Stimulated activated CD8-positive, alpha-beta memory T cell treated with anti-CD3 and anti-CD28 coated beads, Interleukin-7, amount 100 ng/mL, for 48 hours (primary cell): Measurements from ENCODE around the gene BMX.

Source experiments
- DNase-seq, 2 donors: peaks; one replicate each; pipeline ENCODE4 v3.0.0-alpha.2; 2020; ENCODE audit warnings: low read depth in 1 of 2; ENCODE audit errors: extremely low read depth in 1 of 2

BMX gene

GRCh38 chrX:15505101-15505500 lies 4.5 kb downstream of the BMX start:
- no peak for DNase-seq

GRCh38 chrX:15507005-15507404 lies 6.4 kb downstream of the BMX start:
- no peak for DNase-seq

GRCh38 chrX:15509845-15510244 lies 9.2 kb downstream of the BMX start:
- no peak for DNase-seq

- DNase-seq = no peak
These were observed 11.0 kb downstream of the BMX start for GRCh38 chrX:15511563-15511962.

- no peak for DNase-seq
These were observed 11.9 kb downstream of the BMX start for GRCh38 chrX:15512401-15512965.

GRCh38 chrX:15514279-15514678 lies 13.7 kb downstream of the BMX start:
- no peak for DNase-seq

- DNase-seq = no peak
These were observed 15.3 kb downstream of the BMX start for GRCh38 chrX:15515931-15516330.

- DNase-seq = no peak
These were observed 21.9 kb downstream of the BMX start for GRCh38 chrX:15522464-15522863.

GRCh38 chrX:15523088-15523487 lies 22.5 kb downstream of the BMX start:
- no peak for DNase-seq

GRCh38 chrX:15524417-15524816 lies 23.8 kb downstream of the BMX start:
- DNase-seq = no peak

GRCh38 chrX:15525664-15526416 lies 25.2 kb downstream of the BMX start:
- DNase-seq = no peak

- DNase-seq = no peak
These were observed 28.6 kb downstream of the BMX start for GRCh38 chrX:15529165-15529564.

GRCh38 chrX:15530318-15530717 lies 29.7 kb downstream of the BMX start:
- no peak for DNase-seq

GRCh38 chrX:15546745-15547144 lies 46.1 kb downstream of the BMX start:
- no peak for DNase-seq

- DNase-seq = no peak
These were observed 46.7 kb downstream of the BMX start for GRCh38 chrX:15547356-15547755.

- no peak for DNase-seq
These were observed 48.8 kb downstream of the BMX start for GRCh38 chrX:15549189-15550012.

GRCh38 chrX:15559227-15559626 lies 58.6 kb downstream of the BMX start:
- no peak for DNase-seq

GRCh38 chrX:15560924-15561323 lies 60.3 kb downstream of the BMX start:
- DNase-seq = no peak

GRCh38 chrX:15563056-15563455 lies 62.4 kb downstream of the BMX start:
- DNase-seq = no peak

GRCh38 chrX:15564981-15565579 lies 64.5 kb downstream of the BMX start:
- DNase-seq = peak in 1 of 2 donors; percentile 6

- no peak for DNase-seq
These were observed 65.6 kb downstream of the BMX start for GRCh38 chrX:15566244-15566643.
